Activated CD4-positive, alpha-beta T cell treated with anti-CD3 and anti-CD28 coated beads for 36 hours (primary cell): ENCODE measurements around the gene CCNO. TPM values are rescaled to one million over a fixed set of nuclear protein-coding genes. Genes with fewer than 3 reads are reported as not detected.

ENCODE experiments used
- ATAC-seq: fragments of 200-7000 bp; cut with Tn5 transposase; one replicate; pipeline ENCODE4 v1.10.0; 2021; ENCODE audit warnings: mild to moderate bottlenecking, moderate library complexity
- CTCF ChIA-PET: fragments of 350-600 bp; sonication (Branson Sonifier 250); formaldehyde crosslinking; loops from one replicate; lab custom pipeline; 2021; ENCODE audit warnings: antibody characterized with exemption; lab: Charles Lee
- POLR2A ChIA-PET: fragments of 350-600 bp; sonication (Branson Sonifier 250); formaldehyde crosslinking; loops from one replicate; lab custom pipeline; 2021; ENCODE audit warnings: antibody characterized with exemption, inconsistent platforms; lab: Charles Lee
- DNase-seq: peaks from one replicate; pipeline ENCODE4 v3.0.0-alpha.2; 2020
- H3K27ac Mint-ChIP-seq: one replicate; pipeline ENCODE4 v1.8.0; 2021; ENCODE audit warnings: mixed read lengths
- H3K27me3 Mint-ChIP-seq: one replicate; pipeline ENCODE4 v1.8.0; 2021; ENCODE audit warnings: mixed read lengths
- H3K36me3 Mint-ChIP-seq: one replicate; pipeline ENCODE4 v1.8.0; 2021; ENCODE audit warnings: low read depth, mixed read lengths
- H3K4me1 Mint-ChIP-seq: one replicate; pipeline ENCODE4 v1.8.0; 2021; ENCODE audit warnings: mixed read lengths
- H3K4me3 Mint-ChIP-seq: one replicate; pipeline ENCODE4 v1.8.0; 2021; ENCODE audit warnings: mild to moderate bottlenecking, moderate library complexity, mixed read lengths
- H3K9me3 Mint-ChIP-seq: one replicate; pipeline ENCODE4 v1.8.0; 2021; ENCODE audit warnings: low read depth, mixed read lengths
- intact Hi-C, 2 experiments: fragments of 100-400 bp; cut with DNase I in 1 of 2; cut with micrococcal nuclease in 1 of 2; formaldehyde crosslinking; loops; one replicate each; pipeline versions ENCODE4 v1.14.2 to v1.15.1; 2022 to 2024; cut with DNase I, micrococcal nuclease
- total RNA-seq, 2 experiments: library from RNA; stranded (reverse); gene quantifications; one replicate each; pipeline ENCODE4 v1.2.3, GENCODE V29; 2021

The CCNO gene, protein sequence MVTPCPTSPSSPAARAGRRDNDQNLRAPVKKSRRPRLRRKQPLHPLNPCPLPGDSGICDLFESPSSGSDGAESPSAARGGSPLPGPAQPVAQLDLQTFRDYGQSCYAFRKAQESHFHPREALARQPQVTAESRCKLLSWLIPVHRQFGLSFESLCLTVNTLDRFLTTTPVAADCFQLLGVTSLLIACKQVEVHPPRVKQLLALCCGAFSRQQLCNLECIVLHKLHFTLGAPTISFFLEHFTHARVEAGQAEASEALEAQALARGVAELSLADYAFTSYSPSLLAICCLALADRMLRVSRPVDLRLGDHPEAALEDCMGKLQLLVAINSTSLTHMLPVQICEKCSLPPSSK
- not detected for total RNA-seq

DNA sequence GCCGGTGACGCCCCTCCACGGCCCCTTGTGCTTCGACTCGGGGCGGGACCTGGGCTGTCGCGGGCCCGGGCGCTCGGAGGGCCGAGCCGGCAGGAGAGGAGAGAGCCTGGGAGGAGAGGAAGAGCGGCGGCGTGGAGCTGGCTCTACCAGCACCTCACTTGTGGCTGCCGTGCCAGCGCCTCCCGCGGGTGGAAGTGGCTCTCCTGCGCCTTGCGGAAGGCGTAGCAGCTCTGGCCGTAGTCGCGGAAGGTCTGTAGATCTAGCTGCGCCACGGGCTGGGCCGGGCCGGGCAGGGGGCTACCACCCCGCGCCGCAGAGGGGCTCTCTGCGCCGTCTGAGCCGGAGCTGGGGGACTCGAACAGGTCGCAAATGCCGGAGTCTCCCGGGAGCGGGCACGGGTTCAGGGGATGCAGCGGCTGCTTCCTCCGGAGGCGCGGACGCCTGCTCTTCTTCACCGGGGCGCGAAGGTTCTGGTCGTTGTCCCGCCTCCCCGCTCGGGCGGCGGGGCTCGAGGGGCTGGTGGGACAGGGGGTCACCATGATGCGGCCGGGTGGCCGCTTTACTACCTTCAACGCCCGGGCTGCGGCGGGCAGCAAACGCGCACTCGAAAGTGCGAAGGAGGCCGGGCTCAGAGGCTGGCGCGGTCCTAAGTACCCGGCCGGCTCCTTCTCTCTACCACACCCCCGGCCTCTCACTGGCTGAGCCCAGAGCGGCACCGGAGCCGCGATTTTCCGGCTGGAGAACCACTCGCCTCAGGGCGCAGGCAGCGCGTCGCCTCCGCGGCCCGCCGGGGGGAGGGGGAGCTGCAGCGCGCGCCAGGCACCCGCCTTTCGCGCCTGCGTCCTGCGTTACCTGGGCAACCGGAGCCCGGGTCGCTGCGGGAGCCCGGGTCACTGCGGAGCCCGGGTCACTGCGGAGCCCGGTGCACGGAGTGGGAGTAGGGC lies at the start of gene CCNO:
TSS of gene CCNO (minus strand) at position 624 of the 944 bp plus-strand sequence. CDS start at position 539, 85 bp downstream.
- peak; percentile 79 for ATAC-seq
- intact Hi-C loops: loop anchor here (1.0 to 10.0 kb wide), 3 partner anchors 10 to 328 kb away; partner anchors contain the start of gene CDC20B (in 1 of the 2)
- peak; percentile 75 for DNase-seq
- Mint-ChIP-seq H3K27ac (no peak within 1 kb of the TSS), H3K4me1 (peaks cover 30% of the 10 kb centered on the region), H3K4me3 (peak within 1 kb of the TSS; percentile 73), H3K27me3 (peaks cover 63% of the 10 kb centered on the region), H3K36me3 (no peaks in the 10 kb centered on the region), H3K9me3 (no peaks in the 10 kb centered on the region)
- ChIA-PET POLR2A (interaction anchor here (0.5 to 0.6 kb wide), 2 partner anchors 33 to 58 kb away, joined by 3 to 8 read pairs; no protein-coding TSS in a partner anchor), CTCF (interaction anchor here (0.5 to 2.0 kb wide), 7 partner anchors 10 to 302 kb away, joined by 3 to 7 read pairs (median 4); partner anchors contain the start of gene CDC20B)

DNA sequence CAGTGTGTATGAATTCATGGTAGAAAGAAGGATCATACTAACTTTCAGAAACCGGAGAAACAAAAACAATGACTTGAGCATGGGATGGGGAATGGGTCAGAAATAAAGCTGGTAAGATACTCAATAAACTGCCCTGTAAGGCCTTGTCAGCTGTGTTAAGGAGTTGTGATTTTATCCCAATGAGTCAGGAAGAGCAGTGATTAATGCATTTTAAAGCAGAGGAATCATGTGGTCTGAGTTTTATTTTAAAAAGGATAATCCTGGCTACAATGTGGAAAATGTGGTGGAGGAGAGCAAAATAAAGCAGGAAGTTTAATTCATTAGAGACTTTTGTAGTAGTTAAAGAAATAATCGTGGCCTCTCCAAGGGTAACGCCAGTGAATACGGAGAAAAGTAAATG lies 45.4 kb upstream of the CCNO start:
- POLR2A ChIA-PET: no interaction called here
- Mint-ChIP-seq H3K4me3 (no peak overlapping the region), H3K36me3 (peaks cover 38% of the 10 kb centered on the region), H3K9me3 (no peaks in the 10 kb centered on the region), H3K4me1 (no peaks in the 10 kb centered on the region), H3K27ac (no peak overlapping the region), H3K27me3 (no peaks in the 10 kb centered on the region)
- CTCF ChIA-PET: no interaction called here
- intact Hi-C loops: no loop called here
- DNase-seq: no peak
- ATAC-seq: no peak

DNA sequence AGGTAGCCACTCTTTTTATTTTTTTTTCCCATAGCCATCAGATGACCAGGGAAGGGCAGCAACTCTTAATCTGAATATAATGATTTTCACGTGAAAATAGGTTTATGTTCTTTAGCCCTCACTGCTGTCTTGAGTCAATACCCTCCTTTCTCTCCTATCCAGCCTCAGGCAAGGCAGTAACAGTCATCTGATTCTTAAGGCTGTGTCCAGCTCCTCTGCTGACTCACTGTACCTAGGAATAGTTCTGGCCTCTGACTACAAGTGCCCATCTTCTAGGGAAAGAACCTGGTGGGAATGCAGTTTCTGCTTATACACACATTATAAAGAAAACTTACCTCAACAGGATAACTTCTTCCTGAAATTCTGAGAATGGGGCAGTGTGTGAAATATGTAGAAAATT lies 43.4 kb upstream of the CCNO start:
- Mint-ChIP-seq H3K36me3 (peaks cover 36% of the 10 kb centered on the region), H3K9me3 (no peaks in the 10 kb centered on the region), H3K4me1 (no peaks in the 10 kb centered on the region), H3K27ac (no peak overlapping the region), H3K27me3 (no peaks in the 10 kb centered on the region), H3K4me3 (no peak overlapping the region)
- intact Hi-C loops: no loop called here
- ATAC-seq: no peak
- ChIA-PET CTCF (interaction anchor here (1.0 kb wide), 1 partner anchor 9 kb away, joined by 3 read pairs; no protein-coding TSS in a partner anchor), POLR2A (no interaction called here)
- no peak for DNase-seq

DNA sequence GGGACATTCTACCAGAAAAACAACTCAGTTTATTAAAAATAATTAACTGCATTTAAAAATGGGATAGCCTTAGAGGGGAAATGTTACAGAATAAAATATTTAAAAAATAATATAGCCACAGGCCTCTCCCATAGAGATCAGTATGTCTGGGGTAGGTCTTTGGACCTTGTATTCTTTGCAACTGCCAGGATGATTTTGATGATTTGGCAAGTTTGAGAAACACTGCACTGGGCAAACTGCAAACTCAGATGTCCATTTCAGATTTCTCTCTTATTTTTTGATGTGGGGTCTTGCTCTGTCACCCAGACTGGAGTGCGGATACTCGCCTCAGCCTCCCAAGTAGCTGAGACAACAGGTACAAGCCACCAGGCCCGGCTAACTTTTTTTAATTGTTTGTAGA lies 24.9 kb upstream of the CCNO start:
- no peak overlapping the region for H3K4me3 Mint-ChIP-seq
- no peaks in the 10 kb centered on the region for H3K27me3 Mint-ChIP-seq
- ChIA-PET POLR2A (no interaction called here), CTCF (no interaction called here)
- intact Hi-C loops: no loop called here
- DNase-seq: no peak
- no peak overlapping the region for H3K27ac Mint-ChIP-seq
- peaks cover 43% of the 10 kb centered on the region for H3K36me3 Mint-ChIP-seq
- H3K9me3 Mint-ChIP-seq: no peaks in the 10 kb centered on the region
- no peaks in the 10 kb centered on the region for H3K4me1 Mint-ChIP-seq
- no peak for ATAC-seq

DNA sequence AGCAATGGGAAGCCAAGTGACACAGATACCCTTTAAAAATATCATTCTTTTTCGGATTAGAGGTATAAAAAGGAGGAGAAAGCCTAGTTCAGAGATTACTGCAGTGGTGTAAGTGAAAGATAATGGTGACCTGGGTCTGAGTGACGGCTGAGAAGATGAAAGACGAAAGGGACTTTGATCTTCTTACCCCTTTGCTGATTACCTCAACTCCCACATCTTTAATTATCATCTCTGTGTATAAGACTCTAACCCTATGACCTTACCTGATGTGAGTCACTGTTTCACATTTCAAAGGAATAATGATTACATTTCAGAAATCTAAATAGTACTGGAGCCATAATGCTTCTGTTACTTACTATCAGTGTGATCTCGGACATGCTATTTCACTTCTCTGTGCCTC lies 21.4 kb upstream of the CCNO start:
- POLR2A ChIA-PET: interaction anchor here (0.7 kb wide), 1 partner anchor 46 kb away, joined by 3 read pairs; no protein-coding TSS in a partner anchor
- H3K36me3 Mint-ChIP-seq: peaks cover 28% of the 10 kb centered on the region
- H3K4me1 Mint-ChIP-seq: no peaks in the 10 kb centered on the region
- DNase-seq (no peak), ATAC-seq (no peak)
- H3K27me3 Mint-ChIP-seq: no peaks in the 10 kb centered on the region
- no peak overlapping the region for H3K4me3 Mint-ChIP-seq
- H3K9me3 Mint-ChIP-seq: peaks cover under 1% of the 10 kb centered on the region
- intact Hi-C loops: no loop called here
- CTCF ChIA-PET: no interaction called here
- no peak overlapping the region for H3K27ac Mint-ChIP-seq

DNA sequence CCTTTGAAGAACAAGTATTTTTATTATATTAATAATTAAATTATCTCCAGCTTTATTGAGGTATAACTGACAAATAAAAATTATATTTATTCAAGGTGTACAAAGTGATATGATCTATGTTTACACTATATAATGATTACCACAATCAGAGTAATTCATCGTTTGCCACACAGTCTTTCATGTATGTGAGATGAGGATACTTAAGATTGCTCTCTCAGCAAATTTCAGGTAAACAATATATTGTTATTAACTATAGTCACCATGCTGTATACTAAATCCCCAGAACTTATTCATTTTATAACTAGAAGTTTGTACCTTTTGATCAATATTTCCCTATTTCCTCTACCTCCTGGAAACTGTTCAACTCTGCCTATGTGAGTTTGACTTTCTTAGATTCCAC lies 16.7 kb upstream of the CCNO start:
- no peak for ATAC-seq
- ChIA-PET POLR2A (no interaction called here), CTCF (no interaction called here)
- no peak for DNase-seq
- intact Hi-C loops: no loop called here
- Mint-ChIP-seq H3K4me3 (no peak overlapping the region), H3K9me3 (peaks cover 10% of the 10 kb centered on the region), H3K36me3 (peaks cover 4% of the 10 kb centered on the region), H3K4me1 (no peaks in the 10 kb centered on the region), H3K27me3 (no peaks in the 10 kb centered on the region), H3K27ac (no peak overlapping the region)

DNA sequence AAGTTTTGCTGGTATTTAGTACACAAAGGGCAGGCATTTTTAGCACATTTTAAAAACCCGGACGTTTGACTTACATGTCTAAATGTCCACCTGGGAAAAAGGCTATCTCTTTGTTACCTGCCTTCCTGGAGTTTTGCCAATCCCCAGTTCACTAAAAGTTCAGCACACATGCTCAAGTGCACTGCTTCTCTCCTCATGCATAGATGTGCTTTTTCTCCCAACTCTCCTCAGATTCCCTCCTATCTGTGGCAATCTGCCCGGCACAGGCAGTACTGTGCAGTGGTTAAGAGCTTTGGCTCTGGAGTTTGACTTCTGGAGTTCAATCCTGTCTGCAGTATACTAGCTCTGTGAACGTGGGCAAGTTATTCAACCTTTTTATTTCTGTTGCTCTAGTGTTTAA lies 8.3 kb upstream of the CCNO start:
- intact Hi-C loops: no loop called here

DNA sequence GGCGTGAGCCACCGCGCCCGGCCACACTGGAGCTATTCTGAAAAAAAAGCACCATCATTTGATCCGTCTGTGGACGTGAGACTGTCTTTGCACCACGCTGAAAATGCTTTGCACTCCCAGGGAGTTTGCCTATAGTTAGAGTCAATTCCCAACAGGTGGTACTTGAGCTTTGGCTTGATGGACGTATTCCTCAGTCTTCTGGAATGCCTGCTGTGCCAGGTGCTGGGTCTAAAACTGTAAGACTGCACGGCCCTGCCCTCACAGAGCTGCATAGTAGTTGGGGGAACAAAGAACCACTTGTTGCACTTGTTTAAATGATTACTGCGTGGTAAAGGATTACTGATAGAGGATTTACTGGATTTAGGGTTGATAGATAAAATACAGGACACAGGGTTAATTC lies 3.4 kb upstream of the CCNO start:
- ChIA-PET POLR2A (interaction anchor here (0.6 kb wide), 1 partner anchor 220 kb away, joined by 7 read pairs; no protein-coding TSS in a partner anchor), CTCF (interaction anchor here (1.0 to 1.5 kb wide), 2 partner anchors 10 to 65 kb away, joined by 3 to 6 read pairs; no protein-coding TSS in a partner anchor)
- Mint-ChIP-seq H3K4me1 (peaks cover 11% of the 10 kb centered on the region), H3K27me3 (peaks cover 40% of the 10 kb centered on the region), H3K36me3 (no peaks in the 10 kb centered on the region), H3K27ac (no peak overlapping the region), H3K9me3 (no peaks in the 10 kb centered on the region), H3K4me3 (no peak overlapping the region)
- no peak for DNase-seq
- intact Hi-C loops: loop anchor here in 1 of 2 experiments (10.0 kb wide), 1 partner anchor 332 kb away; no protein-coding TSS in a partner anchor
- ATAC-seq: no peak

More for the DNA sequence above, 8.3 kb upstream of the CCNO start:
- no peak overlapping the region for H3K4me3 Mint-ChIP-seq
- H3K9me3 Mint-ChIP-seq: no peaks in the 10 kb centered on the region
- CTCF ChIA-PET: interaction anchor here (0.7 kb wide), 1 partner anchor 725 kb away, joined by 3 read pairs; no protein-coding TSS in a partner anchor
- no peaks in the 10 kb centered on the region for H3K36me3 Mint-ChIP-seq
- H3K27ac Mint-ChIP-seq: no peak overlapping the region
- POLR2A ChIA-PET: no interaction called here
- ATAC-seq (no peak), DNase-seq (no peak)
- peaks cover 18% of the 10 kb centered on the region for H3K27me3 Mint-ChIP-seq
- no peaks in the 10 kb centered on the region for H3K4me1 Mint-ChIP-seq

DNA sequence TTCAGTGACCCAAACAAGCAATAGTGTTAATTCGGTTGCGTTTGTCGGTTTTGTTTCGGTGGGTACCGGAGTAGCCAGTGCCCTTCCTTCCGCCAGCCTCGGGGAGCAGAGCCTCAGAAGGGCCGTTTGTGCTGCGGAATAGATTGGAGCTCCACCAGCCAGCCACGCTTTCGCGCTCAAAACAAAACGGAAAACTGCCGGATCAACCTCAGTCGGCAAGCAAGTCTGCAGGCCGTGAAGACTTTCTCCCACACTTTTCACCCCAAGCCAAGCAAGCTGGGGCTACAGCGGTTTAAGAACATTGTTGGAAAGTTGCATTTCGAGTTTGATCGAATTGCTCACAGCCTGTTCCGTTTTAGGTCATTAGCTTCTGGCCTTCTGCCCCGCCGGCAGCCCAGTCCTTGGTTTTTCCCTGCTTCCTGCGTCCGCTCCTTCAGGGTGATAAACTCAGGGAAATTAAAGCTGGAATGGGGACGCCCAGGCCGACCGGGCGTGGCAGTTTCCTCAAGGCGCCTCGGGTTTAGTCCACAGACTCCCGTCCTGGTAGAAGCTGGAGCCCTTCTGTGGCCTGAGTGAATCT lies 803 bp upstream of the CCNO start:
- H3K9me3 Mint-ChIP-seq: no peaks in the 10 kb centered on the region
- peak; percentile 31 for DNase-seq
- H3K27me3 Mint-ChIP-seq: peaks cover 57% of the 10 kb centered on the region
- POLR2A ChIA-PET: no interaction called here
- peak overlapping the region; percentile 57 for H3K4me3 Mint-ChIP-seq
- no peaks in the 10 kb centered on the region for H3K36me3 Mint-ChIP-seq
- intact Hi-C loops: loop anchor here in 1 of 2 experiments (10.0 kb wide), 1 partner anchor 329 kb away; no protein-coding TSS in a partner anchor
- CTCF ChIA-PET: interaction anchor here (0.6 to 1.1 kb wide), 5 partner anchors 10 to 536 kb away, joined by 3 to 7 read pairs (median 3); no protein-coding TSS in a partner anchor
- no peak overlapping the region for H3K27ac Mint-ChIP-seq
- no peak for ATAC-seq
- peaks cover 30% of the 10 kb centered on the region for H3K4me1 Mint-ChIP-seq

DNA sequence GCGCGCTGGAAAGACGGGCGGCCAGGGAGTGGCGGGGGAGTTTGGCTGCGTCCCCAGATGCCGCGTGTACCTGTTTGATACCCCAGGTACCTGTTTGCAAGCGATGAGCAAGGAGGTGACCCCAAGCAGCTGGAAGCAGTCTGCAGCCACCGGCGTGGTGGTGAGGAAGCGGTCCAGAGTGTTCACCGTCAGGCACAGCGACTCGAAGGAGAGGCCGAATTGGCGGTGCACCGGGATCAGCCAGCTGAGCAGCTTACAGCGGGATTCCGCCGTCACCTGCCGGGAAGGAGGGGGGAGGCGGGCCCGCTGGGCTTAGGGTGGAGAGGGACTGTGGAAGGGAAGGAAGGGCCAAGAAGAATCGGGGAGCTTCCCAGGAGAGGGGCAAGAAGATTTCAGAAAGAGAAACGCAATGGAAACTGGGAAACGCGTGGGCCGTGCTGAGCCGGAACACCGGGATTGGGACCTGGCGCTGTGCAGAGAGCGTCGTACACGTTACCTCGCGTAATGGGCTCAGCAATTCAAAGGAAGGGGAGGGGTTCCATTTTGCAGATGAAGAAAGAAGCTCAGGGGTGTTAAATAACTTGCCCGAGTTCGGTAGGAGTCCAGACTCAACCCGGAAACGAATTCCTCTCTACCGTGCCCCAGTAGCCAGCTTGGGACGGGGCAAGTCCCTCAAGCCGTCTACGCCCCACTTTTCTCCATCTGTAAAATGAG lies 980 bp downstream of the CCNO start:
- Mint-ChIP-seq H3K4me1 (peaks cover 36% of the 10 kb centered on the region), H3K9me3 (no peaks in the 10 kb centered on the region), H3K27ac (no peak overlapping the region), H3K4me3 (peak overlapping the region; percentile 73), H3K36me3 (no peaks in the 10 kb centered on the region), H3K27me3 (peaks cover 67% of the 10 kb centered on the region)
- ChIA-PET POLR2A (interaction anchor here (0.5 to 0.6 kb wide), 2 partner anchors 32 to 54 kb away, joined by 3 read pairs; no protein-coding TSS in a partner anchor), CTCF (interaction anchor here (0.6 to 2.0 kb wide), 10 partner anchors 9 to 302 kb away, joined by 3 to 8 read pairs (median 4); partner anchors contain the start of genes CDC20B, DHX29 and MTREX)
- DNase-seq (peak; percentile 27), ATAC-seq (peak; percentile 3)
- intact Hi-C loops: loop anchor here (1.0 to 10.0 kb wide), 2 partner anchors 9 to 328 kb away; no protein-coding TSS in a partner anchor
